K562 treated with DMSO at 1 percent for 48 hours (cell line): ENCODE data around the gene CHRNA7. TPM values are rescaled to one million over a fixed set of nuclear protein-coding genes. Genes with fewer than 3 reads are reported as not detected.

ENCODE experiments used
- total RNA-seq: library from RNA; unstranded; fragments of 300-600 nt; gene quantifications from 2 replicates; pipeline ENCODE4 v1.2.3, GENCODE V29; 2022; ENCODE audit warnings: low replicate concordance; ENCODE audit errors: extremely low read depth

Gene CHRNA7
- total RNA-seq: not detected in 2 replicates

GRCh38 chr15:32029862-32030781 is at the start of gene CHRNA7:
Gene CHRNA7 (plus strand): TSS chr15:32030515. CDS start chr15:32030595, 80 bp downstream.

Other genes with a start within 250 kb of the CHRNA7 start
- gene OTUD7A, start 159.8 kb upstream of the CHRNA7 start, total RNA-seq: not detected in 2 replicates